IMR-90 (cell line): Measurements from ENCODE around the gene EBP. TPM values are rescaled to one million over a fixed set of nuclear protein-coding genes. Genes with fewer than 3 reads are reported as not detected.

Experiments
- ATAC-seq: fragments of 200-7000 bp; cut with Tn5 transposase; 2 replicates; pipeline ENCODE4 v1.9.1; 2020; ENCODE audit warnings: low read depth, mild to moderate bottlenecking, moderate library complexity
- BruUV-seq: library from RNA; stranded (reverse); fragments of 400-500 nt; replicated peaks from 2 replicates; lab custom pipeline; 2021; lab: Mats Ljungman, UMichigan
- CTCF ChIA-PET: fragments of 300-600 bp; formaldehyde crosslinking; extraction: SDS; loops from one replicate; lab custom pipeline; 2021; ENCODE audit warnings: antibody characterized with exemption; lab: Yijun Ruan, JAX
- POLR2A ChIA-PET: fragments of 300-600 bp; sonication (Branson Sonifier 250); formaldehyde crosslinking; loops from one replicate; lab custom pipeline; 2022; ENCODE audit warnings: antibody characterized with exemption; ENCODE audit not compliant: unreplicated experiment; lab: Charles Lee
- DNase-seq: peaks from one replicate; pipeline ENCODE4 v3.0.0; 2013
- H2AFZ ChIP-seq: replicated peaks from 2 replicates; pipeline ENCODE3; 2013; ENCODE audit warnings: low read length, mild to moderate bottlenecking; ENCODE audit not compliant: poor library complexity
- H2AK5ac ChIP-seq: 2 replicates; pipeline ENCODE4 v1.6.1; 2013; ENCODE audit warnings: low read depth, low read length, inconsistent platforms
- H2AK9ac ChIP-seq: replicated peaks from 2 replicates; pipeline ENCODE3; 2013; ENCODE audit warnings: mild to moderate bottlenecking, low read depth, low read length, moderate library complexity; ENCODE audit not compliant: poor library complexity
- H2BK120ac ChIP-seq: 2 replicates; pipeline ENCODE4 v1.6.1; 2013; ENCODE audit warnings: low read depth, low read length, inconsistent platforms
- H2BK15ac ChIP-seq: 3 replicates; pipeline ENCODE4 v1.6.1; 2013; ENCODE audit warnings: low read depth, low read length, inconsistent platforms
- H2BK20ac ChIP-seq: 2 replicates; pipeline ENCODE4 v1.6.1; 2013; ENCODE audit warnings: low read depth, mild to moderate bottlenecking, inconsistent platforms, low read length, moderate library complexity
- H2BK5ac ChIP-seq: 2 replicates; pipeline ENCODE4 v1.6.1; 2013; ENCODE audit warnings: mild to moderate bottlenecking, low read depth, low read length, inconsistent platforms; ENCODE audit not compliant: poor library complexity, severe bottlenecking
- H3K14ac ChIP-seq: replicated peaks from 2 replicates; pipeline ENCODE4 v1.6.1; 2013; ENCODE audit warnings: low read depth, low read length, inconsistent platforms
- H3K18ac ChIP-seq: 2 replicates; pipeline ENCODE4 v1.6.1; 2013; ENCODE audit warnings: low read depth, low read length, control low read depth
- H3K23ac ChIP-seq: 2 replicates; pipeline ENCODE4 v1.6.1; 2013; ENCODE audit warnings: low read depth, low read length, inconsistent platforms
- H3K27ac ChIP-seq: 2 replicates; pipeline ENCODE4 v1.5.1; 2013; ENCODE audit warnings: mild to moderate bottlenecking, control low read depth, low read length; ENCODE audit not compliant: insufficient read depth
- H3K27me3 ChIP-seq: 2 replicates; pipeline ENCODE4 v1.6.1; 2013; ENCODE audit warnings: low read length; ENCODE audit not compliant: control insufficient read depth, insufficient read depth
- H3K36me3 ChIP-seq: 2 replicates; pipeline ENCODE4 v1.6.1; 2013; ENCODE audit warnings: low read length, mixed read lengths; ENCODE audit not compliant: control insufficient read depth, insufficient read depth
- H3K4ac ChIP-seq: 2 replicates; pipeline ENCODE4 v1.6.1; 2013; ENCODE audit warnings: low read depth, low read length, inconsistent platforms
- H3K4me1 ChIP-seq: 2 replicates; pipeline ENCODE4 v1.6.1; 2013; ENCODE audit warnings: low read length, mixed read lengths; ENCODE audit not compliant: control insufficient read depth, insufficient read depth
- H3K4me2 ChIP-seq: 2 replicates; pipeline ENCODE4 v1.6.1; 2013; ENCODE audit warnings: low read depth, mild to moderate bottlenecking, control low read depth, low read length, moderate library complexity
- H3K4me3 ChIP-seq: 2 replicates; pipeline ENCODE4 v1.5.1; 2013; ENCODE audit warnings: low read depth, mild to moderate bottlenecking, control low read depth, low read length, moderate library complexity; ENCODE audit not compliant: insufficient read depth
- H3K56ac ChIP-seq: 2 replicates; pipeline ENCODE4 v1.6.1; 2013; ENCODE audit warnings: low read length, inconsistent platforms; ENCODE audit not compliant: insufficient read depth; ENCODE audit errors: extremely low read depth
- H3K79me1 ChIP-seq, 2 experiments: 2 replicates each; pipeline ENCODE4 v1.6.1; 2013; ENCODE audit warnings: low read length in 2 of 2, inconsistent platforms in 1 of 2, low read depth in 1 of 2
- H3K9ac ChIP-seq: 2 replicates; pipeline ENCODE4 v1.6.1; 2013; ENCODE audit warnings: low read depth, low read length, control low read depth
- H3K9me1 ChIP-seq: 2 replicates; pipeline ENCODE4 v1.6.1; 2013; ENCODE audit warnings: low read length, inconsistent platforms; ENCODE audit not compliant: insufficient read depth
- H3K9me3 ChIP-seq: 2 replicates; pipeline ENCODE4 v1.6.1; 2013; ENCODE audit warnings: low read length; ENCODE audit not compliant: control insufficient read depth, insufficient read depth
- H4K20me1 ChIP-seq: 2 replicates; pipeline ENCODE4 v1.6.1; 2013; ENCODE audit warnings: low read length, inconsistent platforms; ENCODE audit not compliant: insufficient read depth
- H4K5ac ChIP-seq: 2 replicates; pipeline ENCODE4 v1.6.1; 2013; ENCODE audit warnings: mild to moderate bottlenecking, low read depth, low read length, control low read depth
- H4K8ac ChIP-seq, 2 experiments: 2 replicates each; pipeline ENCODE4 v1.6.1; 2013; ENCODE audit warnings: low read depth in 2 of 2, low read length in 2 of 2, control low read depth in 1 of 2, inconsistent platforms in 1 of 2
- H4K91ac ChIP-seq: 2 replicates; pipeline ENCODE4 v1.6.1; 2013; ENCODE audit warnings: low read depth, low read length, inconsistent platforms; ENCODE audit not compliant: insufficient read depth
- BHLHE40 ChIP-seq: fragments of 150-350 bp; IDR thresholded peaks from 2 replicates; pipeline ENCODE4 v1.6.1; 2016; ENCODE audit warnings: mild to moderate bottlenecking, low read depth, low read length
- CEBPB ChIP-seq: IDR thresholded peaks from 2 replicates; pipeline ENCODE4 v1.6.1; 2012; ENCODE audit warnings: low read depth, low read length, improper control_type of control experiment
- CHD1 ChIP-seq: IDR thresholded peaks from 2 replicates; pipeline ENCODE4 v1.6.1; 2012; ENCODE audit warnings: low read depth, low read length, improper control_type of control experiment
- FOS ChIP-seq: fragments of 150-350 bp; IDR thresholded peaks from 2 replicates; pipeline ENCODE4 v1.6.1; 2016; ENCODE audit warnings: low read depth, low read length
- MAFK ChIP-seq: IDR thresholded peaks from 2 replicates; pipeline ENCODE4 v1.6.1; 2012; ENCODE audit warnings: low read depth, low read length, improper control_type of control experiment
- MAZ ChIP-seq: IDR thresholded peaks from 2 replicates; pipeline ENCODE4 v1.6.1; 2012; ENCODE audit warnings: low read depth, mild to moderate bottlenecking, low read length, improper control_type of control experiment, moderate library complexity, borderline replicate concordance
- MXI1 ChIP-seq: IDR thresholded peaks from 2 replicates; pipeline ENCODE4 v1.6.1; 2012; ENCODE audit warnings: low read depth, mild to moderate bottlenecking, low read length, moderate library complexity, borderline replicate concordance
- NFE2L2 ChIP-seq: fragments of 150-350 bp; IDR thresholded peaks from 2 replicates; pipeline ENCODE4 v1.6.1; 2016; ENCODE audit warnings: low read depth, mild to moderate bottlenecking, low read length
- POLR2A ChIP-seq: IDR thresholded peaks from 2 replicates; pipeline ENCODE4 v1.6.1; 2012; ENCODE audit warnings: mild to moderate bottlenecking, low read depth, low read length
- RAD21 ChIP-seq: IDR thresholded peaks from 2 replicates; pipeline ENCODE4 v1.6.1; 2012; ENCODE audit warnings: low read length, improper control_type of control experiment
- RCOR1 ChIP-seq: IDR thresholded peaks from 2 replicates; pipeline ENCODE4 v1.6.1; 2012; ENCODE audit warnings: mild to moderate bottlenecking, low read length, improper control_type of control experiment; ENCODE audit not compliant: insufficient replicate concordance
- RFX5 ChIP-seq: IDR thresholded peaks from 2 replicates; pipeline ENCODE4 v1.8.0; 2012; ENCODE audit warnings: low read depth, mild to moderate bottlenecking, low read length, moderate library complexity
- SMC3 ChIP-seq: fragments of 150-350 bp; IDR thresholded peaks from 2 replicates; pipeline ENCODE4 v1.6.1; 2016; ENCODE audit warnings: low read depth, mild to moderate bottlenecking, antibody characterized with exemption, low read length, moderate library complexity
- WGBS, 2 experiments: methylation state at CpG; one replicate each; pipeline versions ENCODE4 v1.1.5 to v1.1.7; 2013; ENCODE audit warnings: missing lambda C conversion rate in 2 of 2; ENCODE audit not compliant: insufficient read length in 1 of 2; ENCODE audit errors: extremely low coverage in 2 of 2; 5-methylcytosine and 5-hydroxymethylcytosine counted together
- dilution Hi-C: fragments of 300-500 bp; cut with HindIII; formaldehyde crosslinking; loops from one replicate; pipeline ENCODE4 v1.14.3; 2018; ENCODE audit warnings: low sequenced_read_pairs; ENCODE audit not compliant: unreplicated experiment
- in situ Hi-C: fragments of 300-500 bp; cut with MboI; formaldehyde crosslinking; loops from 3 replicates; pipeline ENCODE4 v1.14.3; 2019; ENCODE audit warnings: low sequenced_read_pairs, inconsistent platforms, mixed read lengths
- intact Hi-C: fragments of 100-400 bp; cut with micrococcal nuclease; formaldehyde crosslinking; loops from 2 replicates; pipeline ENCODE4 v1.10.0; 2022
- polyA plus RNA-seq, 3 experiments: library from polyadenylated mRNA; depleted of rRNA; stranded (reverse); fragments of >200 nt; gene quantifications; 2 replicates each; pipeline ENCODE4 v1.2.3, GENCODE V29; 2012; ENCODE audit warnings: low replicate concordance in 1 of 3
- total RNA-seq: library from RNA; depleted of rRNA; stranded (reverse); fragments of >200 nt; gene quantifications from 2 replicates; pipeline ENCODE4 v1.2.3, GENCODE V29; 2012
- TF ChIP-seq, protein P1 (sequence below): fragments of 150-350 bp; IDR thresholded peaks from 2 replicates; pipeline ENCODE4 v1.6.1; 2017; ENCODE audit warnings: mild to moderate bottlenecking, antibody characterized with exemption, low read length, low read depth
- TF ChIP-seq, protein P2 (sequence below): conservative IDR thresholded peaks from 2 replicates; pipeline ENCODE4 v1.5.1; 2012; ENCODE audit warnings: mild to moderate bottlenecking, low read depth, low read length, improper control_type of control experiment
- TF ChIP-seq, protein P3 (sequence below): fragments of 150-350 bp; IDR thresholded peaks from 2 replicates; pipeline ENCODE4 v1.6.1; 2016; ENCODE audit warnings: low read depth, mild to moderate bottlenecking, low read length, moderate library complexity, borderline replicate concordance

Gene EBP
- total and polyA plus RNA-seq, 2 of the 4 experiments (the other 2 are of a cell fraction), result 39.4 to 78.9 TPM

DNA sequence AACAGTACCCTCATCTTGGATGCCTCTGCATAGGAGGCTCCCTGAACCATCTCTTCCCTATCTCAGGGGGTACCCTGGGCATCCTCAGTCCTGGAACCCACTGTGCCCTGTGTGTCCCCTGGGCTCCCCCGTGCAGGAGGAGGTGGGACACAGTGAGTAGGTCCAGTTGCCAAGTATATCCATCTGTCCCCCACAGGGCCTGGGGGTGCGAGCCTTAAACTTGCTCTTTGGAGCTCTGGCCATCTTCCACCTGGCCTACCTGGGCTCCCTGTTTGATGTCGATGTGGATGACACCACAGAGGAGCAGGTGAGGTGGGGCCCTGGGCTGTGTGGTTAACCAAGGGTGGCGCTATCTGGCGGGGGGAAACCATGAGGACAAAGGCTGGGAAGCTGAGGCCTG is 4.6 kb upstream of the EBP start:
- CTCF ChIA-PET, result interaction anchor here (0.5 kb wide), 1 partner anchor 15 kb away, joined by 3 read pairs; no protein-coding TSS in a partner anchor
- ATAC-seq, result no peak

More for the DNA sequence above, 4.6 kb upstream of the EBP start:
- H3K23ac ChIP-seq, result no peak overlapping the region
- no peak overlapping the region for H2BK15ac ChIP-seq
- H3K27me3 ChIP-seq, result no peaks in the 10 kb centered on the region
- no peak overlapping the region for H3K27ac ChIP-seq
- no peak overlapping the region for H3K9ac ChIP-seq
- H2BK5ac ChIP-seq, result no peak overlapping the region
- no peaks in the 10 kb centered on the region for H3K4me1 ChIP-seq
- no peak overlapping the region for H4K91ac ChIP-seq
- no peak overlapping the region for H4K8ac ChIP-seq
- no peak for DNase-seq
- no peak for TF ChIP-seq RAD21
- no peak for TF ChIP-seq MXI1
- no peak for TF ChIP-seq MAZ
- no peak for TF ChIP-seq NFE2L2
- TF ChIP-seq BHLHE40, result no peak
- TF ChIP-seq SMC3, result no peak
- TF ChIP-seq POLR2A, result no peak
- TF ChIP-seq RCOR1, result no peak
- TF ChIP-seq, protein P1, sequence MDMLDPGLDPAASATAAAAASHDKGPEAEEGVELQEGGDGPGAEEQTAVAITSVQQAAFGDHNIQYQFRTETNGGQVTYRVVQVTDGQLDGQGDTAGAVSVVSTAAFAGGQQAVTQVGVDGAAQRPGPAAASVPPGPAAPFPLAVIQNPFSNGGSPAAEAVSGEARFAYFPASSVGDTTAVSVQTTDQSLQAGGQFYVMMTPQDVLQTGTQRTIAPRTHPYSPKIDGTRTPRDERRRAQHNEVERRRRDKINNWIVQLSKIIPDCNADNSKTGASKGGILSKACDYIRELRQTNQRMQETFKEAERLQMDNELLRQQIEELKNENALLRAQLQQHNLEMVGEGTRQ, result no peak
- TF ChIP-seq, protein P2, sequence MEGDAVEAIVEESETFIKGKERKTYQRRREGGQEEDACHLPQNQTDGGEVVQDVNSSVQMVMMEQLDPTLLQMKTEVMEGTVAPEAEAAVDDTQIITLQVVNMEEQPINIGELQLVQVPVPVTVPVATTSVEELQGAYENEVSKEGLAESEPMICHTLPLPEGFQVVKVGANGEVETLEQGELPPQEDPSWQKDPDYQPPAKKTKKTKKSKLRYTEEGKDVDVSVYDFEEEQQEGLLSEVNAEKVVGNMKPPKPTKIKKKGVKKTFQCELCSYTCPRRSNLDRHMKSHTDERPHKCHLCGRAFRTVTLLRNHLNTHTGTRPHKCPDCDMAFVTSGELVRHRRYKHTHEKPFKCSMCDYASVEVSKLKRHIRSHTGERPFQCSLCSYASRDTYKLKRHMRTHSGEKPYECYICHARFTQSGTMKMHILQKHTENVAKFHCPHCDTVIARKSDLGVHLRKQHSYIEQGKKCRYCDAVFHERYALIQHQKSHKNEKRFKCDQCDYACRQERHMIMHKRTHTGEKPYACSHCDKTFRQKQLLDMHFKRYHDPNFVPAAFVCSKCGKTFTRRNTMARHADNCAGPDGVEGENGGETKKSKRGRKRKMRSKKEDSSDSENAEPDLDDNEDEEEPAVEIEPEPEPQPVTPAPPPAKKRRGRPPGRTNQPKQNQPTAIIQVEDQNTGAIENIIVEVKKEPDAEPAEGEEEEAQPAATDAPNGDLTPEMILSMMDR, result no peak
- no peak for TF ChIP-seq RFX5
- no peak for TF ChIP-seq MAFK
- TF ChIP-seq CHD1, result no peak
- no peak for TF ChIP-seq CEBPB
- TF ChIP-seq, protein P3, sequence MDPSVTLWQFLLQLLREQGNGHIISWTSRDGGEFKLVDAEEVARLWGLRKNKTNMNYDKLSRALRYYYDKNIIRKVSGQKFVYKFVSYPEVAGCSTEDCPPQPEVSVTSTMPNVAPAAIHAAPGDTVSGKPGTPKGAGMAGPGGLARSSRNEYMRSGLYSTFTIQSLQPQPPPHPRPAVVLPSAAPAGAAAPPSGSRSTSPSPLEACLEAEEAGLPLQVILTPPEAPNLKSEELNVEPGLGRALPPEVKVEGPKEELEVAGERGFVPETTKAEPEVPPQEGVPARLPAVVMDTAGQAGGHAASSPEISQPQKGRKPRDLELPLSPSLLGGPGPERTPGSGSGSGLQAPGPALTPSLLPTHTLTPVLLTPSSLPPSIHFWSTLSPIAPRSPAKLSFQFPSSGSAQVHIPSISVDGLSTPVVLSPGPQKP, result no peak
- TF ChIP-seq FOS, result no peak
- 0 out of 2 replicates have a peak, but pooled peaks cover 3% of the 10 kb centered on the region for H3K9me1 ChIP-seq
- H3K79me1 ChIP-seq, result peaks cover 0 to under 1% of the 10 kb centered on the region in 2 experiments; a peak in 2 of 4 replicates
- H2BK120ac ChIP-seq, result no peak overlapping the region
- no peak overlapping the region for H2AFZ ChIP-seq
- BruUV-seq, result no TSS peak
- 53% methylated on average over 3 of the region's 5 CpGs; no CpG with 5 or more reads in 1 of the 2 experiments for WGBS, 2 experiments
- H3K14ac ChIP-seq, result no peak overlapping the region
- H3K4me3 ChIP-seq, result no peak overlapping the region
- H3K36me3 ChIP-seq, result peaks cover 3% of the 10 kb centered on the region
- dilution Hi-C loops (no loop called here), in situ Hi-C loops (no loop called here), intact Hi-C loops (no loop called here)
- no peak overlapping the region for H2AK9ac ChIP-seq
- H3K9me3 ChIP-seq, result no peaks in the 10 kb centered on the region; the same call in 1 of the 2 replicates
- POLR2A ChIA-PET, result no interaction called here
- no peak overlapping the region for H3K4ac ChIP-seq
- no peaks in the 10 kb centered on the region for H4K20me1 ChIP-seq
- no peak overlapping the region for H3K4me2 ChIP-seq
- H3K18ac ChIP-seq, result no peak overlapping the region
- H2AK5ac ChIP-seq, result no peak overlapping the region
- no peak overlapping the region for H3K56ac ChIP-seq
- no peak overlapping the region for H4K5ac ChIP-seq
- H2BK20ac ChIP-seq, result no peak overlapping the region
